Breast epithelium (tissue), 4 donors: ENCODE measurements around the gene ATXN1. TPM values are rescaled to one million over a fixed set of nuclear protein-coding genes. Genes with fewer than 3 reads are reported as not detected.

Experiments
- DNase-seq, 2 donors: peaks; one replicate each; pipeline ENCODE4 v3.0.0-alpha.2; 2019; ENCODE audit warnings: low spot score in 2 of 2
- H3K27ac ChIP-seq, 2 donors: fragments of 200-600 bp; sonication (generic) in 1 of 2; one replicate each; pipeline ENCODE4 v1.5.1; 2016 to 2019; ENCODE audit warnings: mild to moderate bottlenecking in 1 of 2
- H3K27me3 ChIP-seq, 2 donors: fragments of 200-600 bp; sonication (generic) in 1 of 2; one replicate each; pipeline versions ENCODE4 v1.5.1 to v1.6.0; 2017 to 2019; ENCODE audit warnings: control low read depth in 1 of 2, mild to moderate bottlenecking in 1 of 2
- H3K36me3 ChIP-seq: fragments of 200-600 bp; one replicate; pipeline ENCODE4 v1.5.1; 2019
- H3K4me1 ChIP-seq, 2 donors: fragments of 200-600 bp; sonication (generic); one replicate each; pipeline ENCODE4 v1.5.1; 2016 to 2019; ENCODE audit warnings: control low read depth in 1 of 2
- H3K4me3 ChIP-seq, 3 donors: fragments of 200-600 bp; sonication (generic); 1 replicate in 2 of 3; 2 replicates in 1 of 3; pipeline ENCODE4 v1.5.1; 2016 to 2019; ENCODE audit warnings: mild to moderate bottlenecking in 3 of 3, moderate library complexity in 2 of 3
- H3K9me3 ChIP-seq, 2 donors: fragments of 200-600 bp; sonication (generic) in 1 of 2; one replicate each; pipeline ENCODE4 v1.5.1; 2016 to 2019; ENCODE audit warnings: control low read depth in 1 of 2
- CTCF ChIP-seq, 3 donors: fragments of 450-650 bp; IDR thresholded peaks; one replicate each; pipeline ENCODE4 v1.5.1; 2016 to 2017; ENCODE audit warnings: antibody characterized with exemption in 3 of 3, mild to moderate bottlenecking in 3 of 3, moderate library complexity in 3 of 3
- POLR2A ChIP-seq: fragments of 450-650 bp; IDR thresholded peaks from one replicate; pipeline ENCODE4 v1.6.1; 2016; ENCODE audit warnings: antibody characterized with exemption, mild to moderate bottlenecking, moderate library complexity
- POLR2AphosphoS5 ChIP-seq, 3 donors: sonication (generic); formaldehyde crosslinking; IDR thresholded peaks; one replicate each; pipeline ENCODE4 v1.6.1; 2017; ENCODE audit warnings: antibody characterized with exemption in 3 of 3
- intact Hi-C: fragments of 100-400 bp; cut with DNase I; formaldehyde crosslinking; loops from one replicate; pipeline ENCODE4 v1.15.1; 2023; ENCODE audit warnings: low total_unique reads
- total RNA-seq, 3 donors: library from RNA; depleted of rRNA; stranded (reverse); fragments of >200 nt; gene quantifications; one replicate each; pipeline ENCODE4 v1.1.0, GENCODE V29; 2016

ATXN1 gene
- total RNA-seq, 3 donors from 2014 or later = 26.7 to 63.2 (median 37.4) TPM

- no peak overlapping the region for H3K27ac ChIP-seq
- TF ChIP-seq POLR2AphosphoS5 (IDR thresholded peaks at IDR 0.05) (no peak), POLR2A (no peak), CTCF (IDR thresholded peaks at IDR 0.05) (no peak)
- intact Hi-C loops = no loop called here
Observed at GRCh38 chr6:16279243-16279642, 482.0 kb downstream of the ATXN1 start.

GRCh38 chr6:16278750-16279149, 482.5 kb downstream of the ATXN1 start:
- no peaks in the 10 kb centered on the region for H3K36me3 ChIP-seq
- intact Hi-C loops = no loop called here

More at GRCh38 chr6:16279243-16279642, 482.0 kb downstream of the ATXN1 start:
- Histone ChIP-seq H3K36me3 (no peaks in the 10 kb centered on the region), H3K4me3 (no peak overlapping the region), H3K4me1 (no peaks in the 10 kb centered on the region), H3K9me3 (no peaks in the 10 kb centered on the region), H3K27me3 (no peaks in the 10 kb centered on the region)
- DNase-seq = no peak

GRCh38 chr6:16278048-16278724, 483.1 kb downstream of the ATXN1 start:
- no peak overlapping the region for H3K27ac ChIP-seq
- TF ChIP-seq CTCF (IDR thresholded peaks at IDR 0.05) (no peak), POLR2A (no peak), POLR2AphosphoS5 (IDR thresholded peaks at IDR 0.05) (no peak)
- no peaks in the 10 kb centered on the region for H3K36me3 ChIP-seq

More at GRCh38 chr6:16278750-16279149, 482.5 kb downstream of the ATXN1 start:
- H3K27me3 ChIP-seq = no peaks in the 10 kb centered on the region
- no peaks in the 10 kb centered on the region for H3K4me1 ChIP-seq
- H3K9me3 ChIP-seq = no peaks in the 10 kb centered on the region
- DNase-seq = no peak
- TF ChIP-seq POLR2A = no peak
- TF ChIP-seq CTCF (IDR thresholded peaks at IDR 0.05) = no peak
- TF ChIP-seq POLR2AphosphoS5 (IDR thresholded peaks at IDR 0.05) = no peak
- H3K27ac ChIP-seq = no peak overlapping the region
- no peak overlapping the region for H3K4me3 ChIP-seq

GRCh38 chr6:16277101-16277981, 483.9 kb downstream of the ATXN1 start:
- no peak for TF ChIP-seq POLR2AphosphoS5 (IDR thresholded peaks at IDR 0.05)
- no peak for TF ChIP-seq CTCF (IDR thresholded peaks at IDR 0.05)
- Histone ChIP-seq H3K36me3 (no peaks in the 10 kb centered on the region), H3K27me3 (no peaks in the 10 kb centered on the region), H3K4me3 (no peak overlapping the region), H3K4me1 (no peaks in the 10 kb centered on the region), H3K9me3 (no peaks in the 10 kb centered on the region), H3K27ac (no peak overlapping the region)
- intact Hi-C loops = no loop called here
- DNase-seq = peak in 1 of 2 donors; percentile 70

More at GRCh38 chr6:16278048-16278724, 483.1 kb downstream of the ATXN1 start:
- intact Hi-C loops = no loop called here
- H3K4me3 ChIP-seq = no peak overlapping the region
- H3K27me3 ChIP-seq = no peaks in the 10 kb centered on the region
- no peaks in the 10 kb centered on the region for H3K4me1 ChIP-seq
- H3K9me3 ChIP-seq = no peaks in the 10 kb centered on the region
- DNase-seq = no peak
